ENCODE data around the gene PTPRT.

PTPRT gene

GRCh38 chr20:42609618-42610017 lies 580.1 kb downstream of the PTPRT start:
- H3K4me3 ChIP-seq (ENCODE audit: low read depth in 1 of 2, low read length in 2 of 2): no peak overlapping the region
- H3K36me3 ChIP-seq (ENCODE audit: control insufficient read depth in 1 of 2, insufficient read depth in 2 of 2, low read length in 2 of 2): no peaks in the 10 kb centered on the region
- no peak overlapping the region for H3K9ac ChIP-seq (ENCODE audit: low read depth in 1 of 2, low read length in 2 of 2)
- no peaks in the 10 kb centered on the region for H3K4me1 ChIP-seq (ENCODE audit: control insufficient read depth in 1 of 2, insufficient read depth in 2 of 2, low read length in 2 of 2)
- H3K9me3 ChIP-seq (ENCODE audit: control insufficient read depth in 1 of 2, low read length in 2 of 2): no peaks in the 10 kb centered on the region
- H3K27ac ChIP-seq (ENCODE audit: low read depth, low read length): no peak overlapping the region
- no peaks in the 10 kb centered on the region for H3K27me3 ChIP-seq (ENCODE audit: control insufficient read depth in 1 of 2, insufficient read depth in 2 of 2, low read length in 2 of 2)

DNA sequence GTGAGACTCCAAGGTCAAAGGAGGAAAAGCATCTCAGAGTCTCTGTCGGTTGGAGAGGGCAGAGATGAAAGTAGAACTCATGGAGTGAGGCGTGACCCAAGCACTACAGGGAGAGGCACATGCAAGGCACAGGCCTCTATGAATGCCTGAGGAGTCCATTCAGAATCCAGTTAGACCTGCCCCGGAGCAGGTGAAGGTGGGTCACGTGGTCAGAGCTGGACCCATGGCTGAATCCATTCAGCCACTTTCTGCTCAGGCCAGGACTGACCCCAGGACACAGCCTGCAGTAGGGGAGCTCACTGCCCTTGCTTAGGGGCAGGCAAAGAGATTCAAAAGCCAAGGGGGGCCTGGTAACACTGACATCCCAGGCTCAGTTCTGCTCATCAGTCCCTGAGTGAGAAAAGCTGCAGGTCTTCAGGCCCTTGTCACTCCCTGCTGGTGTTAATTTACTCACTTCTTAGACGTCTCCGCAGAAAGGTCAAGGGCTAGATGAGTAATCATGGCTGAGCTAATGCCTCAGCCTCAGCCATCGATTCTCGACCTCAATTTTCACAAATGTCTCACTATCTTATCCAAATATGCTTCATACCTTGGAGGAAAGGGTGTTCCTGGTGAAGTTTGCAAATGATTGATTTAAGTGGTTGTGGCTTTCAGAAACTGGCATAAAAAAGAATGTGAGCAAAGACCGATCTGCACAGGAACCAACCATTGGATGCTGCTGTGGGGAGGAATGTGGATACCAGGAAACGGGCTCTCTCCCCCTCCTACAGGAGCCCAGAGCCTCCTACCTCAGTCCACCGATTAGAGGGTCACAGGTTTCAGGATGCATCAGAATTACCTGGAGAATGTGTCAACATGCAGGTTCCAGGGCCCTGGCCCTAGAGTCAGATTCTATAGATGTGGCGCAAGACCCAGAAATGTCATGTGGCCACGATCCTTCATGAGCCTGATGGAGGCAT lies 584.4 kb downstream of the PTPRT start:
- no peaks in the 10 kb centered on the region for H3K36me3 ChIP-seq (ENCODE audit: control insufficient read depth in 1 of 2, insufficient read depth in 2 of 2, low read length in 2 of 2)
- no peak overlapping the region for H3K4me3 ChIP-seq (ENCODE audit: low read depth in 1 of 2, low read length in 2 of 2)
- H3K9me3 ChIP-seq (ENCODE audit: control insufficient read depth in 1 of 2, low read length in 2 of 2): no peaks in the 10 kb centered on the region
- no peak overlapping the region for H3K9ac ChIP-seq (ENCODE audit: low read depth in 1 of 2, low read length in 2 of 2)
- no peaks in the 10 kb centered on the region for H3K27me3 ChIP-seq (ENCODE audit: control insufficient read depth in 1 of 2, insufficient read depth in 2 of 2, low read length in 2 of 2)
- H3K27ac ChIP-seq (ENCODE audit: low read depth, low read length): no peak overlapping the region
- no peaks in the 10 kb centered on the region for H3K4me1 ChIP-seq (ENCODE audit: control insufficient read depth in 1 of 2, insufficient read depth in 2 of 2, low read length in 2 of 2)

DNA sequence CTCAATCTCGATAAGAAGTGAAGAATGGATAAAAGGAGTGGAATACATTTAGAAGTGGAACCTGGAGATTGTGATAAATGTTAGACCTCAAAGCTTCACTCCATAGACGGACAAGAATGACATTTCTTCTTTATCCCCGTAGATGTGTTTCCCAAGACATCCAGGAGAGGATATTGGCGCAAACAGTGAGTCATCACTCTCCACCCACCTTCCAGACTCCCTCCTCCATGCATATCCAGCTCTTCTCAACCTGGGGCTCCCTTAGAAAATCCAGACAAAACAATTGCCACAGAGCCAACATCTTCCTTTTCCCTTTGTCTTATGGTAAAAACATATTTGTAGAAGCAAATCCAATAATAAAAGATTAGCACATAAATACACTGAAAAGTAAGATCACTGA lies 586.1 kb downstream of the PTPRT start:
- no peaks in the 10 kb centered on the region for H3K27me3 ChIP-seq (ENCODE audit: control insufficient read depth in 1 of 2, insufficient read depth in 2 of 2, low read length in 2 of 2)

GRCh38 chr20:42598581-42598980 lies 591.1 kb downstream of the PTPRT start:
- H3K36me3 ChIP-seq (ENCODE audit: control insufficient read depth in 1 of 2, insufficient read depth in 2 of 2, low read length in 2 of 2): no peaks in the 10 kb centered on the region
- no peak overlapping the region for H3K27ac ChIP-seq (ENCODE audit: low read depth, low read length)
- H3K9me3 ChIP-seq (ENCODE audit: control insufficient read depth in 1 of 2, low read length in 2 of 2): no peaks in the 10 kb centered on the region
- H3K4me1 ChIP-seq (ENCODE audit: control insufficient read depth in 1 of 2, insufficient read depth in 2 of 2, low read length in 2 of 2): no peaks in the 10 kb centered on the region
- H3K27me3 ChIP-seq (ENCODE audit: control insufficient read depth in 1 of 2, insufficient read depth in 2 of 2, low read length in 2 of 2): no peaks in the 10 kb centered on the region
- H3K4me3 ChIP-seq (ENCODE audit: low read depth in 1 of 2, low read length in 2 of 2): no peak overlapping the region
- H3K9ac ChIP-seq (ENCODE audit: low read depth in 1 of 2, low read length in 2 of 2): no peak overlapping the region

More for the DNA sequence above, 586.1 kb downstream of the PTPRT start:
- no peaks in the 10 kb centered on the region for H3K9me3 ChIP-seq (ENCODE audit: control insufficient read depth in 1 of 2, low read length in 2 of 2)
- H3K27ac ChIP-seq (ENCODE audit: low read depth, low read length): no peak overlapping the region
- no peak overlapping the region for H3K4me3 ChIP-seq (ENCODE audit: low read depth in 1 of 2, low read length in 2 of 2)
- H3K36me3 ChIP-seq (ENCODE audit: control insufficient read depth in 1 of 2, insufficient read depth in 2 of 2, low read length in 2 of 2): no peaks in the 10 kb centered on the region
- H3K4me1 ChIP-seq (ENCODE audit: control insufficient read depth in 1 of 2, insufficient read depth in 2 of 2, low read length in 2 of 2): no peaks in the 10 kb centered on the region
- no peak overlapping the region for H3K9ac ChIP-seq (ENCODE audit: low read depth in 1 of 2, low read length in 2 of 2)

DNA sequence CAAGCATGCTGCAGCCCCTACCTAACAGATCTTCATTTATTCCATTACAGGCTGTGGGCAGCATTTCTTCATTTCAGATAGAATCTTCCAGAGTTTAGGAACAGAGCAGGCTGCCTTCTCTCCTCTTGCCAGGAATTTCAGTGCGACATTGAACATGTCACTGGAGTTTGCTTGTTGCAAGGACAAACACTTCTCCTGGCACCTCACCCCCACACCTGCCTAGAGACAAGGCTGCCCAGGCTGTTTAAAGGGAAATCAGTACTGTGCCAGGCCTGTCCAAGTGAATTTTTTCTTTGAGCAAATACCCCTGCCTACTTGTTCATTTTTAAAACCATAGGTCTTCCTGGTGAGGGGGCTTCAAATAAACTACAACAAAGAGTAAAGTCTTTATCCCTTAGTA lies 594.1 kb downstream of the PTPRT start:
- H3K27me3 ChIP-seq (ENCODE audit: control insufficient read depth in 1 of 2, insufficient read depth in 2 of 2, low read length in 2 of 2): no peaks in the 10 kb centered on the region

GRCh38 chr20:42594659-42595058 lies 595.0 kb downstream of the PTPRT start:
- H3K9ac ChIP-seq (ENCODE audit: low read depth in 1 of 2, low read length in 2 of 2): no peak overlapping the region
- no peaks in the 10 kb centered on the region for H3K9me3 ChIP-seq (ENCODE audit: control insufficient read depth in 1 of 2, low read length in 2 of 2)
- no peak overlapping the region for H3K27ac ChIP-seq (ENCODE audit: low read depth, low read length)
- H3K36me3 ChIP-seq (ENCODE audit: control insufficient read depth in 1 of 2, insufficient read depth in 2 of 2, low read length in 2 of 2): no peaks in the 10 kb centered on the region
- H3K27me3 ChIP-seq (ENCODE audit: control insufficient read depth in 1 of 2, insufficient read depth in 2 of 2, low read length in 2 of 2): no peaks in the 10 kb centered on the region
- no peak overlapping the region for H3K4me3 ChIP-seq (ENCODE audit: low read depth in 1 of 2, low read length in 2 of 2)
- H3K4me1 ChIP-seq (ENCODE audit: control insufficient read depth in 1 of 2, insufficient read depth in 2 of 2, low read length in 2 of 2): no peaks in the 10 kb centered on the region

More for the DNA sequence above, 594.1 kb downstream of the PTPRT start:
- Histone ChIP-seq H3K9ac (ENCODE audit: low read depth in 1 of 2, low read length in 2 of 2) (no peak overlapping the region), H3K9me3 (ENCODE audit: control insufficient read depth in 1 of 2, low read length in 2 of 2) (no peaks in the 10 kb centered on the region), H3K4me1 (ENCODE audit: control insufficient read depth in 1 of 2, insufficient read depth in 2 of 2, low read length in 2 of 2) (no peaks in the 10 kb centered on the region), H3K27ac (ENCODE audit: low read depth, low read length) (no peak overlapping the region), H3K36me3 (ENCODE audit: control insufficient read depth in 1 of 2, insufficient read depth in 2 of 2, low read length in 2 of 2) (no peaks in the 10 kb centered on the region), H3K4me3 (ENCODE audit: low read depth in 1 of 2, low read length in 2 of 2) (no peak overlapping the region)

DNA sequence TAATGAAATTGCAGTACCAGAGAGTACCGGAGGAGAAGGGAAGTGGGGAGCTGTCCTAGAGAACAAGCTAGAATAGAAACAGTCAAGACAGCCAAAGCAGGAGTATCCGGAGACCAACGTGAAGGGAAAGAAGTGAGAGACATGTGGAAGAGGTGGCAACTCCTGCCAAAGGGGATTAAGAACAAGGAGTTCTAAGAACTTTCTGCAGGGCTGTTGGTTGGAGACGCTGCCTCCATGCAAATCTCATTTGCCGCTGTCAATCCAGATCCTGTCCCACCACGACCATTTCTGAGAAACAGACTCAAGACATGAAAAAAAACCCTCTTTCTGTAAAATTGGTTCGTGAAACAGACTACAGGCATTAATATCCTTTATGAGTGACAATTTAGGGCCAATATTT lies 595.7 kb downstream of the PTPRT start:
- H3K27me3 ChIP-seq (ENCODE audit: control insufficient read depth in 1 of 2, insufficient read depth in 2 of 2, low read length in 2 of 2): no peaks in the 10 kb centered on the region
- H3K4me1 ChIP-seq (ENCODE audit: control insufficient read depth in 1 of 2, insufficient read depth in 2 of 2, low read length in 2 of 2): no peaks in the 10 kb centered on the region
- no peaks in the 10 kb centered on the region for H3K9me3 ChIP-seq (ENCODE audit: control insufficient read depth in 1 of 2, low read length in 2 of 2)
- H3K36me3 ChIP-seq (ENCODE audit: control insufficient read depth in 1 of 2, insufficient read depth in 2 of 2, low read length in 2 of 2): no peaks in the 10 kb centered on the region
- no peak overlapping the region for H3K9ac ChIP-seq (ENCODE audit: low read depth in 1 of 2, low read length in 2 of 2)
- no peak overlapping the region for H3K4me3 ChIP-seq (ENCODE audit: low read depth in 1 of 2, low read length in 2 of 2)
- H3K27ac ChIP-seq (ENCODE audit: low read depth, low read length): no peak overlapping the region

- Histone ChIP-seq H3K4me3 (ENCODE audit: low read depth in 1 of 2, low read length in 2 of 2) (no peak overlapping the region), H3K9ac (ENCODE audit: low read depth in 1 of 2, low read length in 2 of 2) (no peak overlapping the region), H3K27me3 (ENCODE audit: control insufficient read depth in 1 of 2, insufficient read depth in 2 of 2, low read length in 2 of 2) (no peaks in the 10 kb centered on the region), H3K36me3 (ENCODE audit: control insufficient read depth in 1 of 2, insufficient read depth in 2 of 2, low read length in 2 of 2) (no peaks in the 10 kb centered on the region), H3K9me3 (ENCODE audit: control insufficient read depth in 1 of 2, low read length in 2 of 2) (no peaks in the 10 kb centered on the region), H3K27ac (ENCODE audit: low read depth, low read length) (no peak overlapping the region), H3K4me1 (ENCODE audit: control insufficient read depth in 1 of 2, insufficient read depth in 2 of 2, low read length in 2 of 2) (no peaks in the 10 kb centered on the region)
These were observed 599.6 kb downstream of the PTPRT start for GRCh38 chr20:42589976-42590639.

DNA sequence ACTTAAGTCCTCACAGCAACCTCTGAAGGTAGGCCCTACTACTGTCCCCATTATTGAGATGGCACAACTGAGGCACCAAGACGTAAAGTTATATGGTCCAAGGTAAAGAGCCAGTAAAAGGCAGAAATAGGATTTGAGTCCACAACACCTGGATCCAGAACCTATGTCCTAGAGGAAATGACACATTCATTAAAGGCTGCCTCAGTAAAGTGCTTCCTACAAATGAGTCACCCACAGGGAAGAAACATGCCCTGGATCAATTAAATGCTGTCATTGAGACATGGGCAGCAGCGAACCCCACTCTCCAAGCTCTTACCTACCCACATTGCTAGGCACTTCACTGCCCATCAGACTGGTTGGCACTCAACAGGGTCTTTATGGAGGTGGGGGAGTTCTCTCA lies 600.9 kb downstream of the PTPRT start:
- Histone ChIP-seq H3K4me1 (ENCODE audit: control insufficient read depth in 1 of 2, insufficient read depth in 2 of 2, low read length in 2 of 2) (no peaks in the 10 kb centered on the region), H3K27ac (ENCODE audit: low read depth, low read length) (no peak overlapping the region), H3K9ac (ENCODE audit: low read depth in 1 of 2, low read length in 2 of 2) (no peak overlapping the region), H3K9me3 (ENCODE audit: control insufficient read depth in 1 of 2, low read length in 2 of 2) (no peaks in the 10 kb centered on the region), H3K27me3 (ENCODE audit: control insufficient read depth in 1 of 2, insufficient read depth in 2 of 2, low read length in 2 of 2) (no peaks in the 10 kb centered on the region), H3K4me3 (ENCODE audit: low read depth in 1 of 2, low read length in 2 of 2) (no peak overlapping the region), H3K36me3 (ENCODE audit: control insufficient read depth in 1 of 2, insufficient read depth in 2 of 2, low read length in 2 of 2) (no peaks in the 10 kb centered on the region)

DNA sequence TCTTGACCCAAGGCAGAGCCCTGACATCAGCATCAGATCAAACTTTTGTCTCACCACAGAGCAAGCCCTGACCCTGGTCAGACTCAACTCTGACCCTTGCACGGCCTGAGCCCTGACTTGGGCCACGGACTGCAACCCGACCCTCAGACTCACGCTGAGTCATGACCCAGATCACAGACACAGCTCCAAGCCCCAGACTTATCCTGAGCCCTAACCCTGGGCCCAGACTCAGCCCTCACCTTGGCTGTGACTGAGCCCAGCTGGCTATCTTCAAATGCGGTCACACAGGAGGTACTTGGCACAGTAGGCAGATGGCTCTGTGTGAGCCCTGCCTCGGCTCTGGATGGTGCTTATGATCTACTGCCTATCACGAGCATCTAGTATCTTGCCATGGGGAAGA lies 602.3 kb downstream of the PTPRT start:
- no peak overlapping the region for H3K4me3 ChIP-seq (ENCODE audit: low read depth in 1 of 2, low read length in 2 of 2)
- no peaks in the 10 kb centered on the region for H3K9me3 ChIP-seq (ENCODE audit: control insufficient read depth in 1 of 2, low read length in 2 of 2)
- H3K27ac ChIP-seq (ENCODE audit: low read depth, low read length): no peak overlapping the region
- no peaks in the 10 kb centered on the region for H3K36me3 ChIP-seq (ENCODE audit: control insufficient read depth in 1 of 2, insufficient read depth in 2 of 2, low read length in 2 of 2)
- H3K4me1 ChIP-seq (ENCODE audit: control insufficient read depth in 1 of 2, insufficient read depth in 2 of 2, low read length in 2 of 2): no peaks in the 10 kb centered on the region
- no peak overlapping the region for H3K9ac ChIP-seq (ENCODE audit: low read depth in 1 of 2, low read length in 2 of 2)
- H3K27me3 ChIP-seq (ENCODE audit: control insufficient read depth in 1 of 2, insufficient read depth in 2 of 2, low read length in 2 of 2): no peaks in the 10 kb centered on the region

Measured in duodenal mucosa (tissue), 2 donors.